22Rv1 (cell line): ENCODE data around the gene AGXT2.
A peak's percentile ranks its signal among the peaks of the same experiment; 100 is the strongest.

Experiments
- H3K27ac ChIP-seq: fragments of 450-650 bp; 2 replicates; pipeline ENCODE4 v1.5.1; 2017
- ZFX ChIP-seq: fragments of 450-650 bp; IDR thresholded peaks from 2 replicates; pipeline ENCODE4 v1.6.1; 2017; ENCODE audit warnings: antibody characterized with exemption, borderline replicate concordance
- TF ChIP-seq, protein P1 (sequence below): fragments of 450-650 bp; IDR thresholded peaks from 2 replicates; pipeline ENCODE4 v1.5.1; 2017; ENCODE audit warnings: mild to moderate bottlenecking

The AGXT2 gene

DNA sequence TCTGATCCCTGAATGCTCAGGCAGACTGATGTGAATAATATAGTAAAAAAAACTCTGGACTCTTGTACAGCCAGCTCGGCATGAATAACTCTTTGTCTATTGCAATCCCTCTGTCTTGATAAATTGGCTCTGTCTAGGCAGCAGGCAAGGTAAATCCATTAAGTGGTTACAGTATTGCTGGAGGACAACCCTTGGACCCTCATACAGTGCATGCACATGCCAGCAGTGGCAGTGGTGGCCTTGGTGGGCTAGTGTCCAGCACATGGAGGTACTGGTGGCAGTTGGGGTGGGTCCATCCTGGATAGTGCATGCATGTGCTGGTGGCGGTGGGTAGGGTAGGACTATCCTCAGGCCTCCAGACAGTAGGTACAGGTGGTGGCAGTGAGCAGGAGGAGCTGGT lies 79.5 kb downstream of the AGXT2 start:
- no peak for TF ChIP-seq ZFX
- TF ChIP-seq, protein P1, sequence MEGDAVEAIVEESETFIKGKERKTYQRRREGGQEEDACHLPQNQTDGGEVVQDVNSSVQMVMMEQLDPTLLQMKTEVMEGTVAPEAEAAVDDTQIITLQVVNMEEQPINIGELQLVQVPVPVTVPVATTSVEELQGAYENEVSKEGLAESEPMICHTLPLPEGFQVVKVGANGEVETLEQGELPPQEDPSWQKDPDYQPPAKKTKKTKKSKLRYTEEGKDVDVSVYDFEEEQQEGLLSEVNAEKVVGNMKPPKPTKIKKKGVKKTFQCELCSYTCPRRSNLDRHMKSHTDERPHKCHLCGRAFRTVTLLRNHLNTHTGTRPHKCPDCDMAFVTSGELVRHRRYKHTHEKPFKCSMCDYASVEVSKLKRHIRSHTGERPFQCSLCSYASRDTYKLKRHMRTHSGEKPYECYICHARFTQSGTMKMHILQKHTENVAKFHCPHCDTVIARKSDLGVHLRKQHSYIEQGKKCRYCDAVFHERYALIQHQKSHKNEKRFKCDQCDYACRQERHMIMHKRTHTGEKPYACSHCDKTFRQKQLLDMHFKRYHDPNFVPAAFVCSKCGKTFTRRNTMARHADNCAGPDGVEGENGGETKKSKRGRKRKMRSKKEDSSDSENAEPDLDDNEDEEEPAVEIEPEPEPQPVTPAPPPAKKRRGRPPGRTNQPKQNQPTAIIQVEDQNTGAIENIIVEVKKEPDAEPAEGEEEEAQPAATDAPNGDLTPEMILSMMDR = no peak
- no peak overlapping the region for H3K27ac ChIP-seq

DNA sequence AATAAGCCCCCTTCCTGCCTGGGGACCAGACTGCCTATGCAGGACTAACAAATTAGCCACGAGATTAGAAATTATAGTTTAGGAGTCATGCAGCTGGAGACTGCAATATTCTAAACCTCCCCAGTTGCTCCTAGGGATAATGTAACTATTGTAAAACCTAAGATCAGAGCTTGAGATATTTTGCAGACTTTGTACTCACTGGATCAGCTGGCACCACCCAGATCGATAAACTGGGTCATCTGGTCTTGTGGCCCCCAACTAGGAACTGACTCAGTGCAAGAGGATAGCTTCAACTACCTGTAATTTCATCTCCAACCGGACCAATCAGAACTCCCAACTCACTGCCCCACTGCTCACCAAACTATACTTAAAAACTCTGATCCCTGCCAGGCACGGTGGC lies 80.2 kb downstream of the AGXT2 start:
- no peak overlapping the region for H3K27ac ChIP-seq
- TF ChIP-seq ZFX = no peak
- TF ChIP-seq, protein P1 = no peak

DNA sequence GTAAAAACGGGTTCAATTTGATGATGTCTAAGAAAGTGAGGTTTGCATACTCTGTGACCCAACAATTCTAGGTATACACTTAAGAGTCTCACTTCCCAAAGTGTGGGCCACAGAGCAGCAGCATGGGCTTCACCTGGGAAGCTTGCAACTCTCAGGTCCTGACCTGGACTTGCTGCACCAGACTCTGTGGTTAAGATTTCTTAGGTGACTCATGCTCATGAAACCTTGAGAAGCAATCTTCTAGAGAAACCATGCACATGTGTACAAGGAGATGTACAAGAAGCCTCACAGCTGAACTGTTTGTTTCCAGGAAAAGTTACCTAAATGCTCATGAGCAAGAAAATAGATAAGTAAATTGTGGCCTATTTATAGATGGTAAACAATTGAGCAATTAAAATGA lies 88.4 kb downstream of the AGXT2 start:
- TF ChIP-seq ZFX = no peak
- TF ChIP-seq, protein P1 = no peak
- H3K27ac ChIP-seq = no peak overlapping the region

DNA sequence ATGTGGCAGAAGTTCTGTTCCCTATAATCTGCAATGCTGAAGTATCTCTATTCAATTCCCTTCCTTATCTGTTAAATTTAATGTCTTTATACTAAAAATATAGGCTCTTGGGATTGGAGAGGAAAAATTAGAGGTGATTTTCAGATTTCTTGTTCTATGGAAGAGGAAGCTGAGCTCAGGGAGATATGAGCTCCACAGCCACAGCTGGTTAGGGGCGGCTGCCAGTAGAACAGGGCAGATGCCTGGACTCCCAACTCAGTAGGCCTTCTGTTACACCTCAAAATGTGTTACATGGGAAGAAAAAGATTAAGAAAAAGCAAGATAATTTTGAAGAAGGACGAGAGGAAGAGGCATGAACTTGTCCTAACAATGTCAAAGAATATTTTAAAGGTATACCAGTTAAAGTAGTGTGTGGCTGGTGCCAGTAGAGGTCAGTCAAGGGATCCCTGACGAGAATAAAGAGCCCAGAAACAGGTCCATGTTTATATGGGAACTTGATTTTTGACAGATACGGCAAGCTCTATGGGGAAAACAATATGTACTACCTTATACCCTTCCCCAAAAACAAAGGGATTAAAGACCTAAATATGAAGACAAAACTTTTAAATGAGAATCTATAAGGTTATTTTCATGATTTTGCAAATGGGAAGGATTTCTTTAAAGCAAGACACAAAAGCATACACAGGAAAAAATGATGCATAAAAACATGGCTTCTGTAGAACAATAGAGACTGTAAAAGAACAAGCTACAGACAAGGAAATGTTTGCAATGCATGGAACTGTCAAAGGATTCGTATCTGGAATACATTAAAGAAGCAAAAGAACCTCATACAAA lies 89.7 kb downstream of the AGXT2 start:
- TF ChIP-seq, protein P1 = peak; percentile 83
- TF ChIP-seq ZFX = no peak
- H3K27ac ChIP-seq = no peak overlapping the region

DNA sequence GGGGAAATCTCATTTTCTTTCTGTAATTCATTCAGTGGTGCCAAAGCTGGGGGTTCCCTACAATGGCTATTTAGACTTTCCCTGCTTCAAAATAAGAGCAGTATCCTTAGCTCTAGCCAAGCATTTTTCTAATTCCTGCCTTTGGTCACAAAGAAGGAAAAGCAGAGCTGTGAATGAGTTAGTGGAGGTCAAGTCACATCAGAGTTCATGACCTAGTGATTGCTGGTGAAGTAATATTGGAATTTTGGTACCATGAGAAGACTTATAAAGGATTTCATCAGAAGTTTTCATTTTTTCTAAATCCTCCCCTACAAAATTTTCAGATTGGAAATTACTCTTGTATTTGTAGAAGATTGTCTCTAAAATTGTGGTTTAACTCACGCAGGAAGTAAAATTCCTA lies 90.4 kb downstream of the AGXT2 start:
- H3K27ac ChIP-seq = no peak overlapping the region
- TF ChIP-seq ZFX = no peak
- TF ChIP-seq, protein P1 = no peak
